Breast epithelium (tissue), 3 donors: ENCODE measurements around the gene SLC16A12.

ENCODE experiments used
- CTCF ChIP-seq, 3 donors: fragments of 450-650 bp; IDR thresholded peaks; one replicate each; pipeline ENCODE4 v1.5.1; 2016 to 2017; ENCODE audit warnings: antibody characterized with exemption in 3 of 3, mild to moderate bottlenecking in 3 of 3, moderate library complexity in 3 of 3
- POLR2A ChIP-seq: fragments of 450-650 bp; IDR thresholded peaks from one replicate; pipeline ENCODE4 v1.6.1; 2016; ENCODE audit warnings: antibody characterized with exemption, mild to moderate bottlenecking, moderate library complexity
- POLR2AphosphoS5 ChIP-seq, 3 donors: sonication (generic); formaldehyde crosslinking; IDR thresholded peaks; one replicate each; pipeline ENCODE4 v1.6.1; 2017; ENCODE audit warnings: antibody characterized with exemption in 3 of 3

- no peak for TF ChIP-seq CTCF (IDR thresholded peaks at IDR 0.05)
- TF ChIP-seq POLR2A = no peak
- TF ChIP-seq POLR2AphosphoS5 (IDR thresholded peaks at IDR 0.05) = no peak
Observed at GRCh38 chr10:89525556-89525955, 9.8 kb downstream of the SLC16A12 start.
